PFSK-1 (cell line): ENCODE measurements around the gene LSM7.

Source experiments
- FOXP2 ChIP-seq: optimal IDR thresholded peaks from 2 replicates; pipeline ENCODE3; 2011; ENCODE audit warnings: borderline replicate concordance, control low read depth, inconsistent platforms; ENCODE audit not compliant: insufficient read depth; ENCODE audit errors: extremely low read length, extremely low read depth
- POLR2AphosphoS5 ChIP-seq: IDR thresholded peaks from 2 replicates; pipeline ENCODE4 v1.6.1; 2012; ENCODE audit warnings: low read depth, mild to moderate bottlenecking, control low read depth, low read length, moderate library complexity
- REST ChIP-seq, 2 experiments: IDR thresholded peaks; 2 replicates each; pipeline versions ENCODE4 v1.6.1 to v1.8.0; 2011 to 2012; ENCODE audit warnings: low read depth in 2 of 2, low read length in 2 of 2, control low read depth in 1 of 2, inconsistent platforms in 1 of 2, mild to moderate bottlenecking in 1 of 2, moderate library complexity in 1 of 2; ENCODE audit not compliant: insufficient read depth in 1 of 2
- SIN3A ChIP-seq: IDR thresholded peaks from 2 replicates; pipeline ENCODE4 v1.6.1; 2012; ENCODE audit warnings: mild to moderate bottlenecking, low read length, moderate library complexity, borderline replicate concordance; ENCODE audit not compliant: insufficient read depth
- TAF1 ChIP-seq: IDR thresholded peaks from 2 replicates; pipeline ENCODE4 v1.6.1; 2012; ENCODE audit warnings: low read length, control low read depth, borderline replicate concordance; ENCODE audit not compliant: insufficient read depth

Gene LSM7

GRCh38 chr19:2340496-2341243 lies 12.3 kb upstream of the LSM7 start:
- no peak for TF ChIP-seq POLR2AphosphoS5
- no peak for TF ChIP-seq FOXP2
- no peak for TF ChIP-seq REST (IDR thresholded peaks at IDR 0.05; ENCODE audit: insufficient read depth in 1 of 2, low read depth in 2 of 2, low read length in 2 of 2)
- no peak for TF ChIP-seq TAF1
- no peak for TF ChIP-seq SIN3A

DNA sequence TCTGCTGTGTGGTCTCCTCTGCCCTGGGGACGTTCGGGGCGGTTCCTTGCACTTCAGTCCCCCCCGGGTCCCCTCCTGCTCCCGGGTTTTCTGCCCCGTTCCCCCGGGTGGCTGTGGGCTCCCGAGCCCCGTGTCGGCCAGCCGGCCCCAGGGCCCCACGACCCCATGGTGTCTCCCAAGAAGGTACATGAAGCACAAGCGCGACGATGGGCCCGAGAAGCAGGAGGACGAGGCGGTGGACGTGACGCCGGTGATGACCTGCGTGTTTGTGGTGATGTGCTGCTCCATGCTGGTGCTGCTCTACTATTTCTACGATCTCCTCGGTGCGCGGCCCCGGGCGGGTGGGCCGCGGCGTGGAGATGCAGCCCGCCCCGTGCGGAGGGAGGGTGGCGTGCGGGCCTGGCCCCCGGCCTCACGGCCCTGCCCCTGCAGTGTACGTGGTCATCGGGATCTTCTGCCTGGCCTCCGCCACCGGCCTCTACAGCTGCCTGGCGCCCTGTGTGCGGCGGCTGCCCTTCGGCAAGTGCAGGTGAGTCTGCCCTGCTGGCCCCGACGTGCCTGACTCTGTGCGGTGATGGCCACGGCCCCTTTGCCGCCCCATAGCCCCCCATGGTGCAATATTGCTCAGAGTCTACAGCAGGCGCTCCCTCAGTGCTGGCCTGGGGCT lies 11.4 kb upstream of the LSM7 start:
- no peak for TF ChIP-seq FOXP2
- no peak for TF ChIP-seq TAF1
- no peak for TF ChIP-seq REST (IDR thresholded peaks at IDR 0.05; ENCODE audit: insufficient read depth in 1 of 2, low read depth in 2 of 2, low read length in 2 of 2)
- no peak for TF ChIP-seq SIN3A
- TF ChIP-seq POLR2AphosphoS5: no peak

GRCh38 chr19:2338751-2339643 lies 10.6 kb upstream of the LSM7 start:
- TF ChIP-seq FOXP2: no peak
- TF ChIP-seq POLR2AphosphoS5: no peak
- no peak for TF ChIP-seq TAF1
- no peak for TF ChIP-seq REST (IDR thresholded peaks at IDR 0.05; ENCODE audit: insufficient read depth in 1 of 2, low read depth in 2 of 2, low read length in 2 of 2)
- no peak for TF ChIP-seq SIN3A

- TF ChIP-seq FOXP2 (no peak), POLR2AphosphoS5 (no peak), SIN3A (no peak)
Measured at GRCh38 chr19:2338055-2338615, 9.7 kb upstream of the LSM7 start.

- TF ChIP-seq TAF1: no peak
- no peak for TF ChIP-seq FOXP2
- TF ChIP-seq POLR2AphosphoS5: no peak
- TF ChIP-seq SIN3A: no peak
- TF ChIP-seq REST (IDR thresholded peaks at IDR 0.05; ENCODE audit: insufficient read depth in 1 of 2, low read depth in 2 of 2, low read length in 2 of 2): no peak
Measured at GRCh38 chr19:2337329-2337707, 8.9 kb upstream of the LSM7 start.
